H9 (cell line): ENCODE results near the gene ESRRB. TPM values are rescaled to one million over a fixed set of nuclear protein-coding genes. Genes with fewer than 3 reads are reported as not detected.

ENCODE experiments used
- DNase-seq: peaks from one replicate; pipeline ENCODE4 v3.0.0-alpha.2; 2017
- H2AFZ ChIP-seq: one replicate; pipeline ENCODE4 v1.6.1; 2013; ENCODE audit warnings: mild to moderate bottlenecking, low read length, control low read depth, moderate library complexity
- H2AK5ac ChIP-seq: 2 replicates; pipeline ENCODE4 v1.6.1; 2013; ENCODE audit warnings: low read length, control low read depth, mixed read lengths; ENCODE audit not compliant: insufficient read length
- H2BK120ac ChIP-seq: one replicate; pipeline ENCODE4 v1.6.1; 2013; ENCODE audit warnings: low read depth, mild to moderate bottlenecking, low read length, control low read depth, inconsistent platforms; ENCODE audit not compliant: poor library complexity, severe bottlenecking
- H2BK12ac ChIP-seq: 2 replicates; pipeline ENCODE4 v1.6.1; 2013; ENCODE audit warnings: low read length, control low read depth, mixed read lengths, low read depth; ENCODE audit not compliant: insufficient read length
- H2BK15ac ChIP-seq: 2 replicates; pipeline ENCODE4 v1.6.1; 2013; ENCODE audit warnings: low read depth, low read length, control low read depth
- H2BK20ac ChIP-seq: one replicate; pipeline ENCODE4 v1.6.1; 2013; ENCODE audit warnings: low read depth, mild to moderate bottlenecking, low read length, control low read depth, inconsistent platforms; ENCODE audit not compliant: poor library complexity, severe bottlenecking
- H2BK5ac ChIP-seq: 2 replicates; pipeline ENCODE4 v1.6.1; 2013; ENCODE audit warnings: low read length, control low read depth, mixed read lengths; ENCODE audit not compliant: insufficient read length
- H3K14ac ChIP-seq: 2 replicates; pipeline ENCODE4 v1.6.1; 2013; ENCODE audit warnings: low read length, control low read depth; ENCODE audit not compliant: insufficient read depth
- H3K18ac ChIP-seq: 2 replicates; pipeline ENCODE4 v1.6.1; 2013; ENCODE audit warnings: low read depth, mild to moderate bottlenecking, mixed read lengths, low read length, control low read depth; ENCODE audit not compliant: insufficient read length
- H3K23ac ChIP-seq: 2 replicates; pipeline ENCODE4 v1.6.1; 2013; ENCODE audit warnings: low read length, control low read depth, mixed read lengths, low read depth; ENCODE audit not compliant: insufficient read length
- H3K23me2 ChIP-seq: 2 replicates; pipeline ENCODE4 v1.6.1; 2013; ENCODE audit warnings: low read depth, mild to moderate bottlenecking, mixed read lengths, low read length, control low read depth; ENCODE audit not compliant: insufficient read length, poor library complexity, severe bottlenecking
- H3K27ac ChIP-seq: 2 replicates; pipeline ENCODE4 v1.5.1; 2013; ENCODE audit warnings: low read length, control low read depth, mixed read lengths, low read depth; ENCODE audit not compliant: insufficient read length
- H3K27me3 ChIP-seq: 2 replicates; pipeline ENCODE4 v1.6.1; 2013; ENCODE audit warnings: low read length, control low read depth, inconsistent platforms; ENCODE audit not compliant: insufficient read depth
- H3K4ac ChIP-seq: 2 replicates; pipeline ENCODE4 v1.6.1; 2013; ENCODE audit warnings: low read depth, mild to moderate bottlenecking, control low read depth, inconsistent platforms, low read length, moderate library complexity
- H3K4me1 ChIP-seq: 2 replicates; pipeline ENCODE4 v1.6.1; 2013; ENCODE audit warnings: low read length, control low read depth, inconsistent platforms; ENCODE audit not compliant: insufficient read depth
- H3K4me2 ChIP-seq: 2 replicates; pipeline ENCODE4 v1.6.1; 2013; ENCODE audit warnings: low read length, control low read depth, mixed read lengths; ENCODE audit not compliant: insufficient read length, insufficient read depth
- H3K56ac ChIP-seq: 2 replicates; pipeline ENCODE4 v1.6.1; 2013; ENCODE audit warnings: low read depth, mild to moderate bottlenecking, mixed read lengths, low read length, control low read depth; ENCODE audit not compliant: insufficient read length
- H3K79me1 ChIP-seq: 2 replicates; pipeline ENCODE4 v1.6.1; 2013; ENCODE audit warnings: low read depth, mild to moderate bottlenecking, moderate library complexity, low read length, control low read depth, inconsistent platforms; ENCODE audit not compliant: insufficient read depth, poor library complexity, severe bottlenecking
- H3K79me2 ChIP-seq: 2 replicates; pipeline ENCODE4 v1.6.1; 2013; ENCODE audit warnings: low read length, control low read depth, inconsistent platforms; ENCODE audit not compliant: insufficient read depth
- H3K9ac ChIP-seq: 2 replicates; pipeline ENCODE4 v1.6.1; 2013; ENCODE audit warnings: low read length, control low read depth, mixed read lengths; ENCODE audit not compliant: insufficient read length; ENCODE audit errors: extremely low read depth
- H3K9me3 ChIP-seq: one replicate; pipeline ENCODE4 v1.6.1; 2013; ENCODE audit warnings: low read depth, low read length, inconsistent platforms; ENCODE audit not compliant: control insufficient read depth
- H3T11ph ChIP-seq: one replicate; pipeline ENCODE4 v1.6.1; 2013; ENCODE audit warnings: mild to moderate bottlenecking, low read length, control low read depth, inconsistent platforms
- H4K20me1 ChIP-seq: one replicate; pipeline ENCODE4 v1.6.1; 2013; ENCODE audit not compliant: control insufficient read depth, insufficient read length, insufficient read depth
- H4K5ac ChIP-seq: 2 replicates; pipeline ENCODE4 v1.6.1; 2013; ENCODE audit warnings: low read depth, mild to moderate bottlenecking, mixed read lengths, low read length, control low read depth; ENCODE audit not compliant: insufficient read length
- H4K8ac ChIP-seq: replicated peaks from 2 replicates; pipeline ENCODE4 v1.6.1; 2013; ENCODE audit warnings: low read length, control low read depth, mixed read lengths, low read depth; ENCODE audit not compliant: insufficient read length
- H4K91ac ChIP-seq: 2 replicates; pipeline ENCODE4 v1.6.1; 2013; ENCODE audit warnings: low read depth, mild to moderate bottlenecking, moderate library complexity, mixed read lengths, low read length, control low read depth; ENCODE audit not compliant: insufficient read length
- H3K27ac Mint-ChIP-seq, 3 experiments: 2 replicates in 2 of 3; 3 replicates in 1 of 3; pipeline ENCODE4 v1.8.0; 2020 to 2021; ENCODE audit warnings: mixed read lengths in 3 of 3, mild to moderate bottlenecking in 1 of 3, moderate library complexity in 1 of 3
- H3K27me3 Mint-ChIP-seq: 2 replicates; pipeline ENCODE4 v1.8.0; 2021; ENCODE audit warnings: low read depth, mild to moderate bottlenecking, moderate library complexity, mixed read lengths
- H3K36me3 Mint-ChIP-seq, 3 experiments: 2 replicates in 2 of 3; 3 replicates in 1 of 3; pipeline ENCODE4 v1.8.0; 2020 to 2021; ENCODE audit warnings: low read depth in 3 of 3, mixed read lengths in 3 of 3; ENCODE audit not compliant: insufficient read depth in 1 of 3
- H3K4me1 Mint-ChIP-seq, 2 experiments: 2 replicates each; pipeline ENCODE4 v1.8.0; 2020; ENCODE audit warnings: mixed read lengths in 2 of 2
- H3K4me3 Mint-ChIP-seq, 2 experiments: 2 replicates in 1 of 2; 3 replicates in 1 of 2; pipeline ENCODE4 v1.8.0; 2020 to 2021; ENCODE audit warnings: mild to moderate bottlenecking in 2 of 2, mixed read lengths in 2 of 2, moderate library complexity in 1 of 2
- H3K9me3 Mint-ChIP-seq, 2 experiments: 2 replicates in 1 of 2; 3 replicates in 1 of 2; pipeline ENCODE4 v1.8.0; 2020; ENCODE audit warnings: mild to moderate bottlenecking in 2 of 2, mixed read lengths in 2 of 2, moderate library complexity in 1 of 2
- WGBS: extraction: QIAGEN DNeasy Blood & Tissue Kit; methylation state at CpG from one replicate; pipeline ENCODE4 v1.1.7; 2013; ENCODE audit warnings: missing lambda C conversion rate, low lambda C conversion rate, mixed read lengths; ENCODE audit not compliant: insufficient read length; ENCODE audit errors: extremely low coverage; 5-methylcytosine and 5-hydroxymethylcytosine counted together
- total RNA-seq: library from RNA; stranded (reverse); gene quantifications from 2 replicates; pipeline ENCODE4 v1.2.1, GENCODE V29; 2021
- TF ChIP-seq, protein P1 (sequence below): fragments of 200-600 bp; sonication (generic); conservative IDR thresholded peaks from 3 replicates; pipeline ENCODE4 v1.8.0; 2021; ENCODE audit warnings: antibody characterized with exemption, mild to moderate bottlenecking

Gene ESRRB
- total RNA-seq, 1 experiment from 2014 or later, result 0.11 TPM

DNA sequence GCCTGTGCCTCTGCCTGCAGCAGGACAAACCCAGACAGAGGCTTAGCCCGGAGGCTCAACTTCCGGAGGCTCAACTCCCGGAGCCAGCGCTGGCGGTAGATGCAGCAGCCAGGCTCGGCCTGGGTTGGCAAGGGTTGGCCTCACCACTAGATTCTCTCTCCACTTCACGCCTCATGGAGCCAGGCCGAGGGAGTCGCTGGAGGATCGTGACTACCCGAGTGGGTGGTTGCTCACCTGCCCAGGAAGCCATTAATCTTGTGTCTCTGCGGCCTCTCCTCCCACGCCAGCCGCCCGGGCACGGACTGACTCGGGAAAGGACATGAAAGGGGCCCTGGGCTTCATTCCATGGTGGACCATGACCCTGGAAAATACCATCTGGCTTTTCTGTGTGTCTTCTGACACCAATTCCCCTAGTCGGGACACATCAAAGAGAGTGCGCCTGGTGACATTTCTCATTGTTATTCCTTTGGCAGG, 20.8 kb downstream of the ESRRB start:
- Histone ChIP-seq H3K4me2 (no peak overlapping the region), H2AK5ac (no peak overlapping the region), H3K27ac (no peak overlapping the region), H2BK12ac (no peak overlapping the region), H3K23me2 (no peaks in the 10 kb centered on the region), H3K18ac (no peak overlapping the region), H3K4ac (no peak overlapping the region), H3K79me2 (no peaks in the 10 kb centered on the region), H3K23ac (no peak overlapping the region), H4K8ac (no peak overlapping the region), H3K27me3 (no peaks in the 10 kb centered on the region), H3K4me1 (no peaks in the 10 kb centered on the region), H3K9ac (no peak overlapping the region), H3T11ph (no peak overlapping the region), H3K14ac (no peak overlapping the region), H4K91ac (no peak overlapping the region), H2BK20ac (no peak overlapping the region), H2BK5ac (no peak overlapping the region), H2BK15ac (no peak overlapping the region), H3K56ac (no peak overlapping the region), H4K5ac (no peak overlapping the region), H4K20me1 (no peaks in the 10 kb centered on the region), H2BK120ac (no peak overlapping the region), H2AFZ (no peak overlapping the region), H3K9me3 (no peaks in the 10 kb centered on the region), H3K79me1 (no peaks in the 10 kb centered on the region)
- TF ChIP-seq, protein P1, sequence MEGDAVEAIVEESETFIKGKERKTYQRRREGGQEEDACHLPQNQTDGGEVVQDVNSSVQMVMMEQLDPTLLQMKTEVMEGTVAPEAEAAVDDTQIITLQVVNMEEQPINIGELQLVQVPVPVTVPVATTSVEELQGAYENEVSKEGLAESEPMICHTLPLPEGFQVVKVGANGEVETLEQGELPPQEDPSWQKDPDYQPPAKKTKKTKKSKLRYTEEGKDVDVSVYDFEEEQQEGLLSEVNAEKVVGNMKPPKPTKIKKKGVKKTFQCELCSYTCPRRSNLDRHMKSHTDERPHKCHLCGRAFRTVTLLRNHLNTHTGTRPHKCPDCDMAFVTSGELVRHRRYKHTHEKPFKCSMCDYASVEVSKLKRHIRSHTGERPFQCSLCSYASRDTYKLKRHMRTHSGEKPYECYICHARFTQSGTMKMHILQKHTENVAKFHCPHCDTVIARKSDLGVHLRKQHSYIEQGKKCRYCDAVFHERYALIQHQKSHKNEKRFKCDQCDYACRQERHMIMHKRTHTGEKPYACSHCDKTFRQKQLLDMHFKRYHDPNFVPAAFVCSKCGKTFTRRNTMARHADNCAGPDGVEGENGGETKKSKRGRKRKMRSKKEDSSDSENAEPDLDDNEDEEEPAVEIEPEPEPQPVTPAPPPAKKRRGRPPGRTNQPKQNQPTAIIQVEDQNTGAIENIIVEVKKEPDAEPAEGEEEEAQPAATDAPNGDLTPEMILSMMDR, result no peak
- no peaks in the 10 kb centered on the region for H3K9me3 Mint-ChIP-seq
- no peaks in the 10 kb centered on the region for H3K36me3 Mint-ChIP-seq
- WGBS, result no CpG with 5 or more reads among the region's 19 CpGs
- no peak overlapping the region for H3K4me3 Mint-ChIP-seq
- H3K27me3 Mint-ChIP-seq, result peaks cover 4% of the 10 kb centered on the region
- no peak overlapping the region; a peak in 1 of 7 replicates for H3K27ac Mint-ChIP-seq
- peaks cover 4 to 16% of the 10 kb centered on the region in 2 experiments for H3K4me1 Mint-ChIP-seq
- DNase-seq, result no peak
